Measurements from ENCODE around the gene ZNF835.
A peak's percentile ranks its signal among the peaks of the same experiment; 100 is the strongest.
"Not testable (repeated sequence)": the region's sequence is repeated elsewhere in the genome, so short reads cannot be mapped to it uniquely, and the experiment has no call there.

Gene ZNF835

GRCh38 chr19:56671613-56671994 is at the start of gene ZNF835:
Gene ZNF835 (minus strand): TSS chr19:56671757. CDS start chr19:56665198, 6,559 bp downstream.
- peak; percentile 62 for DNase-seq

- DNase-seq = no peak
Measured at GRCh38 chr19:56720281-56720680, 48.7 kb upstream of the ZNF835 start.

- DNase-seq = no peak
Measured at GRCh38 chr19:56718231-56718630, 46.7 kb upstream of the ZNF835 start.

GRCh38 chr19:56712611-56713276 is 41.2 kb upstream of the ZNF835 start:
- DNase-seq = no peak

- DNase-seq = no peak
Measured at GRCh38 chr19:56710437-56710836, 38.9 kb upstream of the ZNF835 start.

- DNase-seq = no peak
Measured at GRCh38 chr19:56707821-56708220, 36.3 kb upstream of the ZNF835 start.

GRCh38 chr19:56705939-56706338 is 34.4 kb upstream of the ZNF835 start:
- no peak for DNase-seq

GRCh38 chr19:56701895-56702294 is 30.3 kb upstream of the ZNF835 start:
- no peak for DNase-seq

- DNase-seq = no peak
Measured at GRCh38 chr19:56699552-56699951, 28.0 kb upstream of the ZNF835 start.

GRCh38 chr19:56692206-56692895 is 20.8 kb upstream of the ZNF835 start:
- DNase-seq = no peak

- DNase-seq = no peak
Measured at GRCh38 chr19:56690670-56691069, 19.1 kb upstream of the ZNF835 start.

- no peak for DNase-seq
Measured at GRCh38 chr19:56689198-56689597, 17.6 kb upstream of the ZNF835 start.

- DNase-seq = no peak
Measured at GRCh38 chr19:56687031-56687430, 15.5 kb upstream of the ZNF835 start.

GRCh38 chr19:56683116-56683515 is 11.6 kb upstream of the ZNF835 start:
- no peak for DNase-seq

GRCh38 chr19:56681702-56682101 is 10.1 kb upstream of the ZNF835 start:
- no peak for DNase-seq

- no peak for DNase-seq
Measured at GRCh38 chr19:56678205-56678604, 6.6 kb upstream of the ZNF835 start.

- not testable (repeated sequence) for DNase-seq
Measured at GRCh38 chr19:56672610-56673009, 1.1 kb upstream of the ZNF835 start.

- no peak for DNase-seq
Measured at GRCh38 chr19:56670961-56671612, 470 bp downstream of the ZNF835 start.

- DNase-seq = no peak
Measured at GRCh38 chr19:56670401-56670960, 1.1 kb downstream of the ZNF835 start.

GRCh38 chr19:56668676-56669075 is 2.9 kb downstream of the ZNF835 start:
- no peak for DNase-seq

GRCh38 chr19:56667311-56667870 is 4.2 kb downstream of the ZNF835 start:
- no peak for DNase-seq

- DNase-seq = no peak
Measured at GRCh38 chr19:56664511-56664910, 7.0 kb downstream of the ZNF835 start.

GRCh38 chr19:56663931-56664500 is 7.5 kb downstream of the ZNF835 start:
- DNase-seq = no peak

Measured in activated effector memory CD4-positive, alpha-beta T cell treated with Interleukin-2 at 50 U/mL for 16 hours (primary cell).